ENCODE data around the gene TP63.

- TF ChIP-seq CEBPB (IDR thresholded peaks at IDR 0.05) (no peak), FOXM1 (IDR thresholded peaks at IDR 0.05; ENCODE audit: borderline replicate concordance, low read depth) (no peak), TAF1 (IDR thresholded peaks at IDR 0.05; ENCODE audit: low read depth) (no peak), EP300 (IDR thresholded peaks at IDR 0.05; ENCODE audit: borderline replicate concordance) (no peak), YY1 (IDR thresholded peaks at IDR 0.05; ENCODE audit: low read depth) (no peak), EGR1 (IDR thresholded peaks at IDR 0.05) (no peak), RAD21 (IDR thresholded peaks at IDR 0.05; ENCODE audit: low read depth) (no peak)
- TF ChIP-seq, protein P1, sequence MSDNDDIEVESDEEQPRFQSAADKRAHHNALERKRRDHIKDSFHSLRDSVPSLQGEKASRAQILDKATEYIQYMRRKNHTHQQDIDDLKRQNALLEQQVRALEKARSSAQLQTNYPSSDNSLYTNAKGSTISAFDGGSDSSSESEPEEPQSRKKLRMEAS (IDR thresholded peaks at IDR 0.05), result no peak
- TF ChIP-seq, protein P2, sequence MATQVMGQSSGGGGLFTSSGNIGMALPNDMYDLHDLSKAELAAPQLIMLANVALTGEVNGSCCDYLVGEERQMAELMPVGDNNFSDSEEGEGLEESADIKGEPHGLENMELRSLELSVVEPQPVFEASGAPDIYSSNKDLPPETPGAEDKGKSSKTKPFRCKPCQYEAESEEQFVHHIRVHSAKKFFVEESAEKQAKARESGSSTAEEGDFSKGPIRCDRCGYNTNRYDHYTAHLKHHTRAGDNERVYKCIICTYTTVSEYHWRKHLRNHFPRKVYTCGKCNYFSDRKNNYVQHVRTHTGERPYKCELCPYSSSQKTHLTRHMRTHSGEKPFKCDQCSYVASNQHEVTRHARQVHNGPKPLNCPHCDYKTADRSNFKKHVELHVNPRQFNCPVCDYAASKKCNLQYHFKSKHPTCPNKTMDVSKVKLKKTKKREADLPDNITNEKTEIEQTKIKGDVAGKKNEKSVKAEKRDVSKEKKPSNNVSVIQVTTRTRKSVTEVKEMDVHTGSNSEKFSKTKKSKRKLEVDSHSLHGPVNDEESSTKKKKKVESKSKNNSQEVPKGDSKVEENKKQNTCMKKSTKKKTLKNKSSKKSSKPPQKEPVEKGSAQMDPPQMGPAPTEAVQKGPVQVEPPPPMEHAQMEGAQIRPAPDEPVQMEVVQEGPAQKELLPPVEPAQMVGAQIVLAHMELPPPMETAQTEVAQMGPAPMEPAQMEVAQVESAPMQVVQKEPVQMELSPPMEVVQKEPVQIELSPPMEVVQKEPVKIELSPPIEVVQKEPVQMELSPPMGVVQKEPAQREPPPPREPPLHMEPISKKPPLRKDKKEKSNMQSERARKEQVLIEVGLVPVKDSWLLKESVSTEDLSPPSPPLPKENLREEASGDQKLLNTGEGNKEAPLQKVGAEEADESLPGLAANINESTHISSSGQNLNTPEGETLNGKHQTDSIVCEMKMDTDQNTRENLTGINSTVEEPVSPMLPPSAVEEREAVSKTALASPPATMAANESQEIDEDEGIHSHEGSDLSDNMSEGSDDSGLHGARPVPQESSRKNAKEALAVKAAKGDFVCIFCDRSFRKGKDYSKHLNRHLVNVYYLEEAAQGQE (IDR thresholded peaks at IDR 0.05; ENCODE audit: low read depth), result no peak
- TF ChIP-seq, protein P3, sequence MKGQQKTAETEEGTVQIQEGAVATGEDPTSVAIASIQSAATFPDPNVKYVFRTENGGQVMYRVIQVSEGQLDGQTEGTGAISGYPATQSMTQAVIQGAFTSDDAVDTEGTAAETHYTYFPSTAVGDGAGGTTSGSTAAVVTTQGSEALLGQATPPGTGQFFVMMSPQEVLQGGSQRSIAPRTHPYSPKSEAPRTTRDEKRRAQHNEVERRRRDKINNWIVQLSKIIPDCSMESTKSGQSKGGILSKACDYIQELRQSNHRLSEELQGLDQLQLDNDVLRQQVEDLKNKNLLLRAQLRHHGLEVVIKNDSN (IDR thresholded peaks at IDR 0.05), result no peak
Observed at GRCh38 chr3:189674249-189674913, 43.2 kb downstream of the TP63 start.
